AG09309 (cell line): Measurements from ENCODE around the gene PTPRM.

Source experiments
- DNase-seq: peaks from one replicate; pipeline ENCODE4 v3.0.0-alpha.2; 2010; ENCODE audit warnings: low read depth
- H3K4me3 ChIP-seq: 2 replicates; pipeline ENCODE4 v1.5.1; 2011; ENCODE audit warnings: mild to moderate bottlenecking, low read depth, low read length, moderate library complexity; ENCODE audit not compliant: control insufficient read depth
- TF ChIP-seq, protein P1 (sequence below): IDR thresholded peaks from 2 replicates; pipeline ENCODE4 v1.5.1; 2011; ENCODE audit warnings: mild to moderate bottlenecking, low read depth, low read length, inconsistent platforms; ENCODE audit not compliant: insufficient read depth, control insufficient read depth; ENCODE audit errors: missing control alignments

PTPRM gene

DNA sequence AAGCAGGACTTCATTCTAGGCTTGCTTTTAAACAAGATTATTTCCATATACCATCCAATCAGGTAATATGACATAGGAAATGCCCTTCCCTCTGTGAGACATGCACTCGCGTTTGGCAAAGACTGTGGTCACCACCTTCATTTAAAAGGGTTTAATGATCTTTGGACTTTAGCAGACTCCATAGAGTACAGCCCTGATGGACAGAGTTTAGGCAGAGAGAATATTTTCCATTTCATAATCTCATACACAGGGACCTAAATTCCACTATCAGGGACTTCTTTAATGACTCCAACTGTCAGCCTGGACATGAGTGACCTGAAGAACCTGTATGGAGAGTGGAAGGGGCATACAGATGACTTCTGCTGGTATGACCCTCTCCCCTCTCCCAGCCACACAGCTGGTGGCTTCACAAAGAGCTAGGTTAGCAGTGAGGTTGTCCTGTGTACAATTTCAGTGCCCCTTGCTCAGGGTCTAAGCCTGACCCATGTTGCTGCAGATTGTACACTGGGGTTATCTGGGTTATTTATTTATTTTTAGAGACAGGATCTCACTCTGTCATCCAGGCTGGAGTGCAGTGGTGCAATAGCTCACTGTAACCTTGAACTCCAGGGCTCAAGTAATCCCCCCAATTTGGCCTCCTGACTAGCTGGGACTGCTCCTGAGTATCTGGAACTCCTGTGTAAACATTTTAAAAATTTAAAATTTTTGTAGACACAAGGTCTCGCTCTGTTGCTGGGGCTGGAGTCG, 59.2 kb downstream of the PTPRM start:
- no peak for DNase-seq
- H3K4me3 ChIP-seq, result no peak overlapping the region
- TF ChIP-seq, protein P1, sequence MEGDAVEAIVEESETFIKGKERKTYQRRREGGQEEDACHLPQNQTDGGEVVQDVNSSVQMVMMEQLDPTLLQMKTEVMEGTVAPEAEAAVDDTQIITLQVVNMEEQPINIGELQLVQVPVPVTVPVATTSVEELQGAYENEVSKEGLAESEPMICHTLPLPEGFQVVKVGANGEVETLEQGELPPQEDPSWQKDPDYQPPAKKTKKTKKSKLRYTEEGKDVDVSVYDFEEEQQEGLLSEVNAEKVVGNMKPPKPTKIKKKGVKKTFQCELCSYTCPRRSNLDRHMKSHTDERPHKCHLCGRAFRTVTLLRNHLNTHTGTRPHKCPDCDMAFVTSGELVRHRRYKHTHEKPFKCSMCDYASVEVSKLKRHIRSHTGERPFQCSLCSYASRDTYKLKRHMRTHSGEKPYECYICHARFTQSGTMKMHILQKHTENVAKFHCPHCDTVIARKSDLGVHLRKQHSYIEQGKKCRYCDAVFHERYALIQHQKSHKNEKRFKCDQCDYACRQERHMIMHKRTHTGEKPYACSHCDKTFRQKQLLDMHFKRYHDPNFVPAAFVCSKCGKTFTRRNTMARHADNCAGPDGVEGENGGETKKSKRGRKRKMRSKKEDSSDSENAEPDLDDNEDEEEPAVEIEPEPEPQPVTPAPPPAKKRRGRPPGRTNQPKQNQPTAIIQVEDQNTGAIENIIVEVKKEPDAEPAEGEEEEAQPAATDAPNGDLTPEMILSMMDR, result no peak

DNA sequence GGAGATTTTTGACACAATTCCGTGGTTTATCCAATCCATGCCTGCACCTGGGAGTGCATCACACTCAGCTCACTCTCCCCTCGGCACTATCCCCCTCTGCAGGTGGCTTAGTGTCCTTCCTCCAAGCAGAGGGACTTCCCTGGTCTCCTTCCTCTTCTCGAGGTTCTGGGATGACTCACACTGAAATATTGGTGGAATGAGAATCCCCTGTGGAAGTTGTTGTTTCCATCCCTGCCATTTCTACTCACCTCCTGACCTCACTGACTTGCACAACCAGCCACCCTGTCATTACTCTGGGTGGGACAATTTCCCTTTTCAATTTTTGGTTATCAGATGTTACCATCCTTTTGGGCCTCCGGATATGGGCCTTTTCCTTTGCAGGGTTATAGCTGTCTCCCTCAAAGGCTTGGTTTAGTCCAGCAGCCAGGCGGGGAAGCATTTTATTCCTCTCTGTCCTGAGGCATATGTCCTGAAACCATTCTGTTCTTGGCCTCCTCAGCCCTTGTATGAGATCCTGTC, 59.9 kb downstream of the PTPRM start:
- no peak for DNase-seq
- TF ChIP-seq, protein P1, result peak; percentile 54
- no peak overlapping the region for H3K4me3 ChIP-seq

DNA sequence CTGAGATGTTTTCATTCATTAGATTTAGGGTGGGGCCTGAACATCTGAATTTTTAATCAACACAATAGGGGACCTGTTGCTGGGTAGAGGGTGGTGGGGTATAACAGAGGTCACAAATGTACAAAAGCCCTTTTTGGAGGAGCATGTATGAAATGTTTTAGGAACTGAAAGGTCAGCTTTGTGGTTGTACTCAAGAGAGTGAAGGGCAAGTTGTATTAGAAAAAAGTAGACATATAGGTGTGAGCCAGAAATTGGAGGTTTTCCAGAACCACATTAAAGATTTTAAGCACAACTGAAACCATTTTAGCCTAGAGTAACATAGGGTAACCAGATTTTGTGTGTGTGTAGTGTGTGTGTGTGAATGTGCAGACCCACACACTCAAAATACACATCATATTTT, 62.3 kb downstream of the PTPRM start:
- TF ChIP-seq, protein P1, result no peak
- H3K4me3 ChIP-seq, result no peak overlapping the region

DNA sequence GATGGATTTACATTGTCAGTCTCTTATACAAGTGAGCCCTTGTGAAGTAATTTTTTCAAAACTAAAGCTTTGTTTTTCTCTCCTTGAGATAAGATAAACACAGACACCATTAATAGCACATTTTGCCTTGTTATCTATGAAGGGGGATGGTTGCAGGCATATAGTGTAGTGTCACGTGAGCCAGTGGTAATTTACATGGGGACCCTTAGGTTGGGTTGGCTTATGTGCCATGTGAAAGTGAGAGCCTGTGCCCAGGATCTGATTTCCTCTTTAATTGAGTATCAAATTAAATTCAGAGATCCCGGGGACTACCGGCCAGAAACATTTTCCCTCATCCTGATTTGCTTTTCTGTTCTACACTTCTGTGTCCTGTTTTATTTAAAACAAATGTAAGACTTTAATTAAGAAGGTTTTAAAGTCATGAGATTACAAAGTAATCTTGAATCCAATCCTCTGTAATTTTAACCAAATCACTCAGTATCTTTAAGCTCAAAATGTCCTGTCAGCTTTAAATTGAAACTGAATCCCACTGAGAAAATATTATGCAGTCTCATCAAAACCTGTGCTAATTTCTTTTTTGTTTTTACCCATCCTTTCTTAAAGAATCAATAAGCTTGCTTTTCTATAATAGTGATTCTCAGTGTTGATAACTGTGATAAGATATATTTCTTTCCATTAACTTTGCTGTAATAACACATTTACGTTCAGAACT, 63.8 kb downstream of the PTPRM start:
- H3K4me3 ChIP-seq, result no peak overlapping the region
- TF ChIP-seq, protein P1, result no peak
- DNase-seq, result no peak

More for the DNA sequence above, 62.3 kb downstream of the PTPRM start:
- no peak for DNase-seq

DNA sequence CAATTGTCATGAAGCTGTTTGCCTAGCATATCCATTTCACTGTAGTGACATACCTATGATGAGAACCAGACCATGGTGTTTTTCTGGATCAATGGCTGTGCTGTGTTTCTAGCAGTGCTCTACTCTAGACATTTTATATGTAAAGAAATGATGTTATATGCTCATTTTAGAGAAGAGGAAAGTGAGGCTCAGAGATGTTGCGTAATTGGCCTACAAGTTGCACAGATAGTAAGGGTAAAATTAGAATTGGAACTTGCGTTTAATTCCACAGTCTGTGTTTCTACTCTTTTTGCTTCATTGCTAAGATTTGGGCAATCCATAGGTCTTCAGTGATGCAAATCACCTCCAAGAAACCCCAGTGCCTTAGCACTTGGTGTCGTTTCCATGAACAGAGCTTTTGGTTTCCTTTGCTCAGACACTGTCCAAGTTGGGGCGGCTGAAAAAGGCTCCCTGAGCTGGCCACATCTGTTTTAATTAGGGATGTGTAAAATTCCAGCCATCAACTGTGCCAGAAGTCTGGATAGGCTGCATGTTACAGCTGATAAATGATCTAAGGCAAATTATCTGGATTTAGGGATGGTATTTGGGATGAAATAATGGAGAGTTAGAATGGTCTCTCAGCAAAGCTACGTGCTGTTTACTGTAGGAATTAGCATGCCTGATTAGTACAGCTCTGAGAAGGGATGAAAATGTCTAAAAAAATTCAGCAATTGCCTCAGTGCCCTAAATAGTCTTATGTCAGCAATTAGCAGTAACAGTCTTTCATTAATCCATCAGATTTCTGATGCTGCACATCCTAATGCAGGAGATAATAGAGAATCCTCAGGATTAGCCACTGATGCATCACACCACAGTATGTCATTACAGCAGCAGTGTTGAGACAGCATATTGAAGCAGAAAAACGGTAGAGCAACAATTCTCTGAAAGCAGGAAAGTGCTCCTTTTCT, 65.3 kb downstream of the PTPRM start:
- H3K4me3 ChIP-seq, result no peak overlapping the region
- TF ChIP-seq, protein P1, result no peak
- no peak for DNase-seq

DNA sequence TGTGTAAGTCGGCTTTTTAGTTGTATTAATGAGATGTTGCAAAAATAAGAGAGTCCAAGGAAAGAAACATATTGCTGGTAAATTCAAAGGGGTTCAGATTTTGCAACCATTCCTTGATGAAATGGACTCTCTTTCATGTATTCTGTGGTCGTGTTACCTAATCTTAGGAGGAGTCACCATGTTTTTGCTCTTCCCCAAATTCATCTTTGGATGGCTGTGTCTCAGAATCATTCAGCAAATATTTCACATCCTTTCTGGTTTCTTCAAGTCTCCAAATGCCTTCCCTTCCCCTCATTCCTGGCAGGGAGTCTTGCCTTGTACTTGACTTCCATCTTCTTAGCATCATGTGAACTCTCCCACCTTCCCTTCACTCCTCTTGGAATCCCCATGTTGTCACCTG, 66.1 kb downstream of the PTPRM start:
- H3K4me3 ChIP-seq, result no peak overlapping the region
- TF ChIP-seq, protein P1, result no peak
- no peak for DNase-seq
